NK-92 treated with Interleukin-12 subunit alpha and Interleukin-12 subunit beta, amount 100 ng/mL, for 24 hours (cell line): Measurements from ENCODE around the gene ZFP62.
"Not testable (repeated sequence)": the region's sequence is repeated elsewhere in the genome, so short reads cannot be mapped to it uniquely, and the experiment has no call there.

Experiments used
- DNase-seq: peaks from one replicate; lab custom pipeline; 2025; lab: John Stamatoyannopoulos, UW

Gene ZFP62

DNA sequence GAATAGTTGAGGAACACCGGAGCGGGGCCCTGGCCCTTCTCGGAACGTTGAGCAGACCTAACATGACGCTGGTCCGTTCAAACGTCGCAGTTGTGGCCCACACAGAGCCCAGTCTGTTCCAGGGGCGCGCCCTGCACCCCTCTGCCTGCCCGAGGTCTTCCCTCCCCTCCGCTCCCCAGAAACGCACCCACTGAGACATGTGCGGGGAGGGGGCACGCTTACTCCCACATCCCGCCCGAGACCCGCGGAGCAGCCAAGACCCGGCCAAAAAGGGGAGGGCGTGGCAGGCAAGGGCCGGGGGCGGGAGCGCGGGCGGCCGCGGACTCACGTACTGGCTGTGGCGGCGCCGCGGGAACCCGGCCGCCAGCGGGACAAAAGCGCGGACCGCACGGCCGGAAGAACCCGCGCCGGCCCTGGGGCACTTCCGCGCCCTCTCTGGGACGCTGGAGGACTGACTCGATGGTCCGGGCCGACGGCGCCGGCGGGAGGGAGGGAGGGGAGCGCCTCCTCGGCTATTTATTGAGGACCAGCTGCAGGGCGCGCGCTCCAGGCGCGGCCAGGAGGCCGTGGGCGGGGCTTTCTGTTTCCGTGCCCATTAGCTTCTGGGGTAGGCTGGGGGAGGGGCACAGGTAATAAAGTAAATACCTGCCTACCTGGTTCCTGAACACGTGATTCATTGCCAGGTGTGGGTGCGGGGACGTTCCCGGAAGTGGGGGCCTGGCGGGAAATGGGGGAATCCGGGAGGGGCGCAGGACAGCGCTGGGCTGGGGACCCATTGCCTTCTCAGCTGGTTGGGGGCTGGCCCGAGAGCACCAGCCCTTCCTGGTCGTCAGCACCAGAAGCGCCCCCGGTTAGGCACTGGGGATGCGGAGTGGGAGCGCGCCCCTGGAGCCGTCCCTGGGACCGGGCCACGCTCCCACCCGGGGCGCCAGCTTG, at the start of gene ZFP62:
ZFP62 (minus strand) TSS at position 390 of the 936 bp plus-strand sequence; CDS start at position 333, 57 bp downstream.
- DNase-seq = peak; percentile 81

GRCh38 chr5:180910735-180911134, 49.7 kb upstream of the ZFP62 start:
- no peak for DNase-seq

- no peak for DNase-seq
These were observed 49.1 kb upstream of the ZFP62 start for GRCh38 chr5:180910182-180910581.

- no peak for DNase-seq
These were observed 48.7 kb upstream of the ZFP62 start for GRCh38 chr5:180909782-180910181.

DNA sequence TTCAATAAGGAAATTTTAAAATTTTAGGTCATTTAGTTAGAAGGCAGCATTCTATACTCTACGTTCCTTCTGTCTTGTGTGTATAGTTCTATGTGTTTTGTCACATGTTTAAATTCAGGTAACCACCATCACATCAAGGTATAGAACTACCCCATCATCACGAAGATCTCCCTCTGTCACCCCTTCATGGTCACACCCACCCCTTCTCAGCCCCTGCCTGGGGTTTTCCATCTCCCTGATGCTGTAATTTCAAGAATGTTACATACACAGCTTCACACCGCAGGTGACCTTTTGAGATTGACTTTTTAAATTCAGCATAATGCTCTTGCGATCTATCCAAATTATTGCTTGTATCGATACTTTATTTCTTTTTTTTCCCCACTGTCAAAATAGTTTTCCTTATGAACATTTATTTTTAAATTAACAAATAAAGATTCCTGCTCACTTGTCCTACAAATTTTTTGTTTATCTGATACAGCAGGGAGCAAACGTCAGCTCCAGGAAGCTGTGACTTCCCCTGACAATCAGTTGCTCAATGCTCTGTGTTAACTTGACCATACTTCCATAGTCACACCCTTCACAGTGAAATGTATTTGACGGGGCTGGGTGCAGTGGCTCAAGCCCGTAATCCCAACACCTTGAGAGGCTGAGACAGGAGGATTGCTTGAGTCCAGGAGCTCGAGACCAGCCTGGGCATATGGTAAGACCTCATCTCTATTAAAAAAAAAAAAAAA, 48.1 kb upstream of the ZFP62 start:
- no peak for DNase-seq

DNA sequence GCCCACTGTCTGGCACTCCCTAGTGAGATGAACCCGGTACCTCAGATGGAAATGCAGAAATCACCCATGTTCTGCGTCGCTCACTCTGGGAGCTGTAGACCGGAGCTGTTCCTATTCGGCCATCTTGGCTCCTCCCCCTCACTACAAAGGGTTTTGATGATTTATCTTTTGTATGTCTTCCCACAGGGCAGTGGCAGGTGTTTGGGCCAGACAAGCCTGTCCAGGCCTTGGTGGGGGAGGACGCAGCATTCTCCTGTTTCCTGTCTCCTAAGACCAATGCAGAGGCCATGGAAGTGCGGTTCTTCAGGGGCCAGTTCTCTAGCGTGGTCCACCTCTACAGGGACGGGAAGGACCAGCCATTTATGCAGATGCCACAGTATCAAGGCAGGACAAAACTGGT, 47.3 kb upstream of the ZFP62 start:
- no peak for DNase-seq

GRCh38 chr5:180901319-180902009, 40.4 kb upstream of the ZFP62 start:
- DNase-seq = no peak

DNA sequence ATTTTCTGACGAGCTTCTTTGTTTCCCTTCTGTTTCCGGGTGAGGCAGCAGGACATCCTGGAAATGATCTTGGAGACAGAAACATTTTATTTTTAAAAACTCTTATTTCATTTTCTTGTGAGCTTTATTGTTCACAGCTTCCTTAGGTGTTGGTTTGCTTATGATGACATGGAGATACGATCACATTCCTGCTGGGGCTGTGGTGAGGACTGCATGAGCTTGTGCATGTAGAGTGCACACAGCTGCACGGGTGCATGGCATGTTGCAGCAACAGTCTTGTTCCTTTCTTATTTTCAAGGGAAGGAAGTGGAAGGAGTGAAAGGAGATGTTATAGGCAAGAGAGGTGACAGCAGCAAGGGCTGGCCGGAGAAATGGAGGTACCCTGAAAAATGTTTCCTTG, 39.1 kb upstream of the ZFP62 start:
- DNase-seq = no peak

DNA sequence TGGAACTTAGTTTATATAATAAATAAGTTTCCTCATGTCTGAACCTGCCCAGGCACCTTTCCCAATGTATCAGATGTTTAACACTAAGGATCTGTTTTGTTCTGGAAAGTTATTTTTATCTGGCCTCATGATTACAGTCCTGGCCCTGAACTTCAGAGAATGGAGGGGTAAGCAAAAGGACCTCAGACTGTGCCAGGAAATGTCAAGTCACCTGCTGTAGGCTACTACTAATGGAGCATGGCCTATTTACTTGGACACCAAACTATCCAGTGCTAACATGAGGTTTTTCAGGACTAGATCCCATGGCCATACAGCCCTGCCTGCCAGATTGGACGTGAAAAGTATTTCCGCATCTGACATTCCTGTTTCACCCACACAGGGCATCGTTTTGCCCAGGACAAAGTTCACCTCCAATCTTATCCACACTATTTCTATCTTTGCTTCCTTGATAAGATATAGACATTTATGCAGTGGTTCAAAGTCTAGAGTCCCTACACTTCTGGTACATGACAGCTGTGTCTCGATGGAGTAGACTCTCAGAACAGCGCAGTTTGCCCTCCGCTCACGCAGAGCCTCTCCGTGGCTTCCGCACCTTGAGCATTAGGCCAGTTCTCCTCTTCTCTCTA, 37.7 kb upstream of the ZFP62 start, which contains the start of gene BTNL8:
BTNL8 (plus strand) TSS at position 539 of the 626 bp plus-strand sequence. CDS start 152 bp downstream, outside the sequence.
- no peak for DNase-seq

GRCh38 chr5:180895330-180895729, 34.3 kb upstream of the ZFP62 start:
- DNase-seq = not testable (repeated sequence)

DNA sequence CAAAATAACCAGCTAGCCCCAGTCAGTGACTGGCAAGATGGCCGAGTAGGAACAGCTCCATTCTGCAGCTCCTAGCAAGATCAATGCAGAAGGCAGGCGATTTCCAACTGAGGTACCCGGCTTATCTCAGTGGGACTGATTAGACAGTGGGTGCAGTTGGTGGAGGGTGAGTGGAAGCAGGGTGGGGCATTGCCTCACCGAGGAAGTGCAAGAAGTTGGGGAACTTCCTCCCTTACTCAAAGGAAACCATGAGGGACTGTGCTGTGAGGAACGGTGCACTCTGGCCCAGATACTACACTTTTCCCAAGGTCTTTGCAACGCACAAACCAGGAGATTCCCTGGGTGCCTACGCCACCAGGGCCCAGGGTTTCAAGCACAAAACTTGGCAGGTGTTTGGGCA, 28.3 kb upstream of the ZFP62 start:
- DNase-seq = no peak

- not testable (repeated sequence) for DNase-seq
These were observed 24.9 kb upstream of the ZFP62 start for GRCh38 chr5:180885845-180886529.

GRCh38 chr5:180875860-180876426, 14.9 kb upstream of the ZFP62 start:
- DNase-seq = no peak

GRCh38 chr5:180874804-180875582, 13.9 kb upstream of the ZFP62 start:
- DNase-seq = no peak

DNA sequence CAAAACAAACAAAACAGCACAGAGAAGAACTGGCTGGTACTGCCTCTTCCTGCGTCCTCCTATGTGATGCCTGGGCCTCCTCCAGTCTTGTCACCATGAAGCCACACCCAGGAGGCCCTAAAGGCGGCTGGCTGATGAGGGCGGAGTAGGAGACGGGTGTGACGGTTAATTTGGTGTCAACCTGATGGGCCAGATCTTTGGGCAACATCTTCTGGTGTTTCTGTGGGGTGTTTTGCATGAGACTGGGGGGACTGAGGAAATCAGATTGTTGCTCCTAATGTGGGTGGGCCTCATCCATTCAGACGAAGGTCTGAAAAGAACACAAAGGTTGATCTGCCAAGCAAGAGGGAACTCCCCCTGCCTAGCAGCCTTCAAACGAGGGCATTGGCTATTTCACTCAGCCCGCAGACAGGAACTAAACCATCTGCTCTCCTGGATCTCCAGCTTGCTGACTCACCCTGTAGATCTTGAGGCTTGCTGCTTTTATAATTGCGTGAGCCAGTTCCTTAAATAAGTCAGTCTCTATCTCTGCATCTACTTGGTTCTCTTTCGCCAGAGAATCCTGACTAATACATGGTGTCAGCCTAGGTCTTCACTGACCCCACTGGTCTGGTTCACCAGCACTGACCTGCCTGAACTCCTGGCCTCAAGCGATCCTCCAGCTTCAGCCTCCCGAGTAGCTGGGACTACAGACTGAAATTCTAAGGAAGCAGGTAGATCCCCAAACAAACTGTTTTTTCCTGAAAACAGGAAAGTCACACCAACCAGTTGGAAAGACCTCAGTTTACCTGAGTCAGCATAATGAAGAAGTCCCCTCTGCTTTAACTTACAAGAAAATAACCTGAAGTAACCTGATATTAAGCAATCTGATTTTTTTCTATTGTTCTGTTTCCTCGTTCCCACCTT, 12.8 kb upstream of the ZFP62 start:
- DNase-seq = no peak

- DNase-seq = no peak
These were observed 11.3 kb upstream of the ZFP62 start for GRCh38 chr5:180872419-180872818.

DNA sequence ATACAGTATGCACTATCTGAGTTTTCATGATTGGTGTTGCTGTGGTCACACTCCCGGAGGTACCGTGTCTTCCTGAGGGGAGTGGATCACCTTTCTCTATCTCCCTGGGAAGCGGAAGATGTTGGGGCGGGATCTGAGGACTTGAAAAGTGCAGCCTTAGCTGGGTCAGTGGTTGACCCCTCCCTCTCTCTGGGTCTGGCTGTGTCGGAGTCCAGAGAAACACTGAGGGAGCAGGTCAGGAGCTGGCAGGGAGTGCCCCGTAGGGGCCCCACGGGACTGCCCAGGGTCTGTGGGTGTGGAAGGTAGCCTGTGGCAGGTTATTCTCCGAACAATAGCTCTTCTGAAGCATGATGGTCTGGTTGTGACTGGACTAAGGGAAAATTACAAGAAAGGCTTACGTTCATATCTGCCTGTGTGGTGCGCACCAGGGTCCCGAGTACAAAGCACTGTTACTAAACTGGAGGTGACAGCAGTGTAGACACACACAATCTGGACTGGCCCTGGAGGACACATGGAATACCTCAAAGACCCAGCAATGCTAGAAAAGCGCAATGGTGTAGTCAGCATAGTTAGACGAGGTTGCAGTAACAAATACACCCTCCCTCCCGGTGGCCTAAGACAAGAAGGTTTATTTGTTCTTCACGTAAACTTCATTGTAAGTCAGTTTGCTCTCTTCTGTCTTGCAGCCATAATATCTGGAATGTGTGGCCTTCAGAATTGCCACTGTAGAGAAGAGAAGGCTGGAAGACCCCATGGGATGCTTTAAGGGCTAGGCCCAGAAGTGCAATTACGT, 9.4 kb upstream of the ZFP62 start:
- no peak for DNase-seq

- no peak for DNase-seq
These were observed 8.5 kb upstream of the ZFP62 start for GRCh38 chr5:180869587-180869986.
